SJSA1 (cell line): ENCODE data around the gene GNA14. TPM values are rescaled to one million over a fixed set of nuclear protein-coding genes. Genes with fewer than 3 reads are reported as not detected.
A peak's percentile ranks its signal among the peaks of the same experiment; 100 is the strongest.
"Not testable (repeated sequence)": the region's sequence is repeated elsewhere in the genome, so short reads cannot be mapped to it uniquely, and the experiment has no call there.

Experiments
- DNase-seq, 2 experiments: peaks; one replicate each; pipeline ENCODE4 v3.0.0-alpha.2; 2015 to 2020; ENCODE audit warnings: low spot score in 2 of 2, low read depth in 1 of 2
- H3K27ac ChIP-seq: fragments of 250-450 bp; sonication (Bioruptor Pico); 2 replicates; pipeline ENCODE4 v1.5.1; 2020; ENCODE audit warnings: mild to moderate bottlenecking, moderate library complexity
- H3K27me3 ChIP-seq: fragments of 250-450 bp; sonication (Bioruptor Pico); replicated peaks from 2 replicates; pipeline ENCODE4 v1.5.1; 2020; ENCODE audit warnings: mild to moderate bottlenecking, moderate library complexity
- H3K36me3 ChIP-seq: fragments of 250-450 bp; sonication (Bioruptor Pico); 2 replicates; pipeline ENCODE4 v1.5.1; 2020; ENCODE audit warnings: mild to moderate bottlenecking
- H3K4me1 ChIP-seq: fragments of 250-450 bp; sonication (Bioruptor Pico); replicated peaks from 2 replicates; pipeline ENCODE4 v1.6.1; 2021; ENCODE audit warnings: mild to moderate bottlenecking
- H3K4me3 ChIP-seq: fragments of 250-450 bp; sonication (Bioruptor Pico); 2 replicates; pipeline ENCODE4 v1.5.1; 2020; ENCODE audit warnings: mild to moderate bottlenecking
- H3K9me3 ChIP-seq: fragments of 250-450 bp; sonication (Bioruptor Pico); replicated peaks from 2 replicates; pipeline ENCODE4 v1.5.1; 2020; ENCODE audit warnings: mild to moderate bottlenecking
- total RNA-seq: library from RNA; depleted of rRNA; stranded (reverse); fragments of >200 nt; shearing (Covaris generic); gene quantifications from 2 replicates; pipeline ENCODE4 v1.2.3, GENCODE V29; 2014

The GNA14 gene
- total RNA-seq, 1 experiment from 2014 or later: 0.45 TPM

DNA sequence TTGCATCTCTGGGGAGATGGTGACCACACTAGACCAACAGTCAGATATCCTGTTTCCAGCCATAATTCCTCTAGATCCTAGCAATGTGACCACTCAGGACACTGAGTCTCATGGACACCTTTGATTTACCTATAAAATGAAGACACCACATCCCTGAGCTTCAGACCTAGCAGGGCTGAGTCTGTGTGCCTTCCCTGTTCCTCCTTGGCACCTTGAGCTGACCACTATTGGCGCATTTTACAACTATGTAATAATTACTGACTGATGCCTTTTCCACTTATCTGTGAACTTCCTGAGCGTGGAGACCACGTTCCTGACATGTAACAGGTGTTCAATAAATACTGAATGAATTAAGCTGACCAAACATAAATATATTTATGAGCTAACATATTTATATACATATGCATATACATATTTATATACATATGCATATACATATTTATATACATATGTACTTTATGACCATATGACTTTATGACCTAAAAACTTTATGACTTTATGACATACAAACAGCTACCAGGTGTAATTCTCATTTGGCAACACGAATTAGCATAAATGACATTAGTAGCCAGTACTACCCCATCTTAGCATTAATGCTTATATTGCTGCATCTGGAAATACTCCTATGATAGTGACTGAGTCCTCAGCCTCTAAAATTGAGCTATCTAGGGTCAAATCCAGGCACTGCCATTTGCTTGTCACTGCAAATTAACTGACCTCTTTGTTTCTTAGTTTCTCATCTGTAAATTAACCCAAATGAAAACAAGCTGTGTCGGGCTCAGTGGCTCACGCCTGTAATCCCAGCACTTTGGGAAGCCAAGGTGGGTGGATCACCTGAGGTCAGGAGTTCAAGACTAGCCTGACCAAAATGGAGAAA, 150.6 kb downstream of the GNA14 start:
- Histone ChIP-seq H3K27ac (no peak overlapping the region), H3K36me3 (no peaks in the 10 kb centered on the region), H3K27me3 (no peaks in the 10 kb centered on the region), H3K4me1 (peaks cover 34% of the 10 kb centered on the region), H3K9me3 (no peaks in the 10 kb centered on the region), H3K4me3 (no peak overlapping the region)
- no peak for DNase-seq

- DNase-seq: peak; percentile 47 to 69
- H3K27ac ChIP-seq: peak overlapping the region; percentile 69
- H3K4me1 ChIP-seq: peaks cover 34% of the 10 kb centered on the region
- no peaks in the 10 kb centered on the region for H3K36me3 ChIP-seq
- no peaks in the 10 kb centered on the region for H3K27me3 ChIP-seq
- no peaks in the 10 kb centered on the region for H3K9me3 ChIP-seq
- no peak overlapping the region for H3K4me3 ChIP-seq
Observed at GRCh38 chr9:77495834-77496671, 152.1 kb downstream of the GNA14 start.

DNA sequence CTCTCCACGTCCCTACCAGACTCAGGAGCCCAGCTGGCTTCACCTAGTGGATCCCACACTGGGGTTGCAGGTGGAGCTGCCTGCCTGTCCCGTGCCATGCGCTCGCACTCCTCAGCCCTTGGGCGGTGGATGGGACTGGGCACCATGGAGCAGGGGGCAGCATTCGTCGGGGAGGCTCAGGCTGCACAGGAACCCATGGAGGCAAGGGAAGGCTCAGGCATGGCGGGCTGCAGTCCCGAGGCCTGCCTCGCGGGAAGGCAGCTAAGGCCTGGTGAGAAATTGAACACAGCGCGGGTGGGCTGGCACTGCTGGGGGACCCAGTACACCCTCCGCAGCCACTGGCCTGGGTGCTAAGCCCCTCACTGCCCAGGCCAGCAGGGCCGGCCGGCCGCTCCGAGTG, 157.8 kb downstream of the GNA14 start:
- H3K27ac ChIP-seq, H3K9me3 ChIP-seq, H3K27me3 ChIP-seq, H3K36me3 ChIP-seq, H3K4me3 ChIP-seq, H3K4me1 ChIP-seq, DNase-seq: not testable (repeated sequence)

DNA sequence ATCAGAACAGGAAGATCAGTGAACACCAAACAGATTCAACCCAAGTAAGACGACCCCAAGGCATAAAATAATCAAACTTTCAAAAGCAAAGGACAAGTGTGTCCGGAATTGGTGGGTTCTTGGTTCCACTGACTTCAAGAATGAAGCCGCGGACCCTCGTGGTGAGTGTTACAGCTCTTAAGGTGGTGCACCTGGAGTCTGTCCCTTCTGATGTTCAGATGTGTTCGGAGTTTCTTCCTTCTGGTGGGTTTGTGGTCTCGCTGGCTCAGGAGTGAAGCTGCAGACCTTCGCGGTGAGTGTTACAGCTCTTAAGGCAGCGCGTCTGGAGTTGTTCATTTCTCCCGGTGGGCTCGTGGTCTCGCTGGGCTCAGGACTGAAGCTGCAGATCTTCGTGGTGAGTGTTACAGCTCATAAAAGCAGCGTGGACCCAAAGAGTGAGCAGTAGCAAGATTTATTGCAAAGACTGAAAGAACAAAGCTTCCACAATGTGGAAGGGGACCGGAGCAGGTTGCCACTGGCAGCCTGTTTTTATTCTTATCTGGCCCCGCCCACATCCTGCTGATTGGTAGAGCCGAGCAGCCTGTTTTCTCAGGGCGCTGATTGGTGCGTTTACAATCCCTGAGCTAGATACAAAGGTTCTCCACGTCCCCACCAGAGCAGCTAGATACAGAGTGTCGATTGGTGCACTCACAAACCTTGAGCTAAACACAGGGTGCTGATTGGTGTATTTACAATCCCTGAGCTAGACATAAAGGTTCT, 158.5 kb downstream of the GNA14 start:
- not testable (repeated sequence) for H3K4me1 ChIP-seq, H3K27ac ChIP-seq, DNase-seq, H3K36me3 ChIP-seq, H3K4me3 ChIP-seq, H3K9me3 ChIP-seq, H3K27me3 ChIP-seq

DNA sequence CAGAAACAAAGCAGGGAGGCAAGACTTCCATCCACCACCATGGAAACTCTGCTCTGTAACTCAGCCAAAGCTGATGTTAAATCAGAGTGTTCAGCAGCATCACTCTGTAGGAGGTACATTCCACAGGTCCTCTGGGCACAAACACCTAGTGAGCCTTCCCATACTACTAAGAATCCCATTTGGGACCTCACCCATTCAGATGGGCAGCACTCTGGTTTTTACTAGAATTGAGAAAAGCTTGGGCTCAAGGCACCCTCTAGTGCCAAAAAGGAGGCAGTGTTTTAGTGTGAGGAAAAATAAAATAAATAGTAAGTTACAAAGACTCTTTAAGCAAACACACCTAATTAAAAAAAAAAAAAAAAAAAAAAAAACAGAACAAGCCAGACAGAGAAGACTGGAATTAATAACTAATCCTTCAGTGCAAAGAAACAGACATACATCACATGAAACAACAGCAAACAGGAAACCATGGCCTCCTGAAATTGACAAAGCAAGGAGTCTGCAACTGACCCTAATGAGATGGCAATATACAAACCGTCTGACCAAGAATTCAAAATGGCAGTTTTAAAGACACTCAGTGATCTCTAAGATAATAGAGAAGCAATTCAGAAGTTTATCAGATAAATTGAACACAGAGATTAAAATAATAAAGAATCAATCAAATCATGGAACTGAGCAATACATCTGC, 159.5 kb downstream of the GNA14 start:
- no peaks in the 10 kb centered on the region for H3K27me3 ChIP-seq
- H3K4me1 ChIP-seq: no peaks in the 10 kb centered on the region
- no peaks in the 10 kb centered on the region for H3K36me3 ChIP-seq
- H3K4me3 ChIP-seq: no peak overlapping the region
- DNase-seq: no peak
- H3K27ac ChIP-seq: no peak overlapping the region
- H3K9me3 ChIP-seq: no peaks in the 10 kb centered on the region

DNA sequence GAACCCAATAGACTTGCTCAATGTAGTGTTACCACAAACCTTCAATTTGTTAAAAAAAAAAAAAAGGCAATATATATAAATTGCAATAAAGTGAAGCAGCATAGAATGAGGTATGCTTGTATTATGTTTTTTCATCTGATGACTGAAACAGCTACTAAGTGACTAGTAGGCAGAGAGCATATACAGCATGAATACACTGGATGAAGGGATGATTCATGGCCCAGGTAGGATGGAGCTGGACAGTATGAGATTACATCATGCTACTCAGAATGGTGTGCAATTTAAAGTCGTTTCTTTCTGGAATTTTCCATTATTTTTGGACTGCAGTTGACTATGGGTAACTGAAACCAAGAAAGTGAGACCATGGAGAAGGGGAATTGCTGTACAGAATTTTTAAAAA, 161.2 kb downstream of the GNA14 start:
- Histone ChIP-seq H3K27me3 (no peaks in the 10 kb centered on the region), H3K4me1 (no peaks in the 10 kb centered on the region), H3K27ac (no peak overlapping the region), H3K36me3 (no peaks in the 10 kb centered on the region), H3K4me3 (no peak overlapping the region), H3K9me3 (no peaks in the 10 kb centered on the region)
- DNase-seq: no peak

DNA sequence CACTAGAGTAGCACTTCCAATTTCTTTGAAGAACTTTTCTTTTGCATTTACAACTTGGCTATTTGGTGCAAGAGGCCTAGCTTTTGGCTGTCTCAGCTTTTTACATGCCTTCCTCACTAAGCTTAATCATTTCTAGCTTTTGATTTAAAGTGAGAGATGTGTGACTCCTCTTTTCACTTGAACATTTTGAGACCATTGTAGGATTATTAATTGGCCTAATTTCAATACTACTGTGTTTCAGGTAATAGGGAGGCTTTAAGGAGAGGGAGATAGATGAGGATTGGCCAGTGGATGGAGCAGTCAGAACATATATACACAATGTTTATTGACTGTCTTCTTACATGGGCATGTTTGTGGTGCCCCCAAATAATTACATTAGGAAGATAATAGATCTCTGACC, 161.7 kb downstream of the GNA14 start:
- H3K4me3 ChIP-seq: no peak overlapping the region
- no peak overlapping the region for H3K27ac ChIP-seq
- H3K36me3 ChIP-seq: no peaks in the 10 kb centered on the region
- H3K4me1 ChIP-seq: no peaks in the 10 kb centered on the region
- H3K27me3 ChIP-seq: no peaks in the 10 kb centered on the region
- H3K9me3 ChIP-seq: no peaks in the 10 kb centered on the region
- no peak for DNase-seq

- Histone ChIP-seq H3K36me3 (no peaks in the 10 kb centered on the region), H3K27me3 (no peaks in the 10 kb centered on the region), H3K27ac (peak overlapping the region; percentile 67), H3K4me1 (peaks cover 19% of the 10 kb centered on the region), H3K9me3 (no peaks in the 10 kb centered on the region), H3K4me3 (no peak overlapping the region)
- peak in 1 of 2 experiments; percentile 49 for DNase-seq
Observed at GRCh38 chr9:77475641-77476473, 172.3 kb downstream of the GNA14 start.

DNA sequence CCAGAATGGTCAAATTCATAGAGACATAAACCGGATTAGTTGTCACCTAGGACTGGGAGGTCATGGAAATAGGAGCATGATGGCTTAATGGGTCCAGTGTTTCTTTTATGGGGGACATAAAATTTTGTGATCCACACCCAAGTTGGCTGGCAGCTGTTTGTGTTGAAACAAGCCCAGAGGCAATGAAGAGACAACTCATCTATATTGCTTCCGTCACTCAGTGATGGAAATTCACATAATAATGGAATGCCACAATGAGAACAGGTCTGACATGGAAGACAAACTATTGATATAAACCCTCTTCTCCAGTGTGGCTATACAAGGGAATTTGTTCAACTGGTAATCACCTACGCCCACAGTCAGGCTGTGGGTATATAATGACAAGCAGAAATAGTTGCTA, 173.2 kb downstream of the GNA14 start:
- Histone ChIP-seq H3K27ac (no peak overlapping the region), H3K4me1 (peaks cover 19% of the 10 kb centered on the region)
- DNase-seq: no peak

GRCh38 chr9:77472646-77473045, 175.5 kb downstream of the GNA14 start:
- no peak overlapping the region for H3K4me3 ChIP-seq
- H3K4me1 ChIP-seq: peaks cover 19% of the 10 kb centered on the region

More for the DNA sequence above, 173.2 kb downstream of the GNA14 start:
- Histone ChIP-seq H3K4me3 (no peak overlapping the region), H3K9me3 (no peaks in the 10 kb centered on the region), H3K36me3 (no peaks in the 10 kb centered on the region), H3K27me3 (no peaks in the 10 kb centered on the region)

DNA sequence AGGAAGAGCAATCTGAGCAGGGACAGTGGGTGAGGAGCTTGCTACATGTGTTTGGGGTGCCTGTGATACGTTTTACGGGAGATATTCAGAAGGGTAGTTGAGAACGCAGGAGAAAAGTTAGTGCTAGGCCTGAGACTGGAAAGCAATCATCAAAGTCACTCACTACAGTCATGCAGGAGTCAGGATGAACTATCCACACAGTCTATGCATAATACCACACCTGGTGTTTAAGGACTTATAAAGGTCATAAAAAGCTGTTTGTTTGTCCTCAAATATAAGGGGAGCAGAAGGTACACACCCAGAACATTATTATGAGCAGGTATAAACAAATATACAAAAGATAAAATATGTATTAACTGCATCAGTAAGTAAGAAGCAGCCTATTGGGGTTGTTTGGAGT, 176.6 kb downstream of the GNA14 start:
- Histone ChIP-seq H3K36me3 (no peaks in the 10 kb centered on the region), H3K27me3 (no peaks in the 10 kb centered on the region), H3K9me3 (no peaks in the 10 kb centered on the region)

More at GRCh38 chr9:77472646-77473045, 175.5 kb downstream of the GNA14 start:
- no peaks in the 10 kb centered on the region for H3K27me3 ChIP-seq
- H3K27ac ChIP-seq: no peak overlapping the region
- no peaks in the 10 kb centered on the region for H3K36me3 ChIP-seq
- no peak for DNase-seq
- H3K9me3 ChIP-seq: no peaks in the 10 kb centered on the region

GRCh38 chr9:77469515-77470231, 178.4 kb downstream of the GNA14 start:
- no peak overlapping the region for H3K4me3 ChIP-seq
- H3K4me1 ChIP-seq: peaks cover 10% of the 10 kb centered on the region
- H3K9me3 ChIP-seq: no peaks in the 10 kb centered on the region
- DNase-seq: no peak
- no peaks in the 10 kb centered on the region for H3K27me3 ChIP-seq
- H3K27ac ChIP-seq: no peak overlapping the region
- H3K36me3 ChIP-seq: no peaks in the 10 kb centered on the region

More for the DNA sequence above, 176.6 kb downstream of the GNA14 start:
- Histone ChIP-seq H3K4me1 (peaks cover 21% of the 10 kb centered on the region), H3K27ac (no peak overlapping the region), H3K4me3 (no peak overlapping the region)
- DNase-seq: no peak
